ENCODE results near the gene LIMS2. TPM values are rescaled to one million over a fixed set of nuclear protein-coding genes. Genes with fewer than 3 reads are reported as not detected.

LIMS2 gene
- total RNA-seq, 1 donor from 2014 or later, result 237 TPM

DNA sequence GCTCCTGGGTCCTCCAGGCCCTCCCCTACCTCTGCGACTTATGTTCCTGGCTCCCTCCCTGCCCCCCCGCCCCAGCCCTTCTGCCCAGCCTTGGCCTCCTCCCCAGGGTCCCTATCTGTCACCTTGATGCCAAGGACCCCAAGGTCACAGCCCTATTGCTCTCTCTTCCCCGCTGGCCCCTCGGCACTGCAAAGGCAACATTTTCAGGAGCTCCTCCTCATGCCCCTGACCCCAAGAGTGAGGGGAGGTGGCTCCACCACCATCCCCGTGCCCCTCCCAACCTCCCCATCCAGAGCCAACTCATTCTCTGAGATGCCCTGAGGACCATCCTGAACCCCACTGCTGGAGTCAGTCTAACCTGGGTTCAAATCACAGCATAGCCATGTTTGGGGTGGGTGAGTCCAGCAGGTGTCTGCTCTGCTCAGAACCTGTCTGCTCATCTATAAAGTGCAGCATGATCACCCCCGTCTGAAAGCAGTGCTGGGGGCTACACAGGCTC, 11.7 kb downstream of the LIMS2 start:
- DNase-seq (no peak), ATAC-seq (ENCODE audit: poor library complexity) (no peak)
- intact Hi-C loops (cut with DNase I), result no loop called here

DNA sequence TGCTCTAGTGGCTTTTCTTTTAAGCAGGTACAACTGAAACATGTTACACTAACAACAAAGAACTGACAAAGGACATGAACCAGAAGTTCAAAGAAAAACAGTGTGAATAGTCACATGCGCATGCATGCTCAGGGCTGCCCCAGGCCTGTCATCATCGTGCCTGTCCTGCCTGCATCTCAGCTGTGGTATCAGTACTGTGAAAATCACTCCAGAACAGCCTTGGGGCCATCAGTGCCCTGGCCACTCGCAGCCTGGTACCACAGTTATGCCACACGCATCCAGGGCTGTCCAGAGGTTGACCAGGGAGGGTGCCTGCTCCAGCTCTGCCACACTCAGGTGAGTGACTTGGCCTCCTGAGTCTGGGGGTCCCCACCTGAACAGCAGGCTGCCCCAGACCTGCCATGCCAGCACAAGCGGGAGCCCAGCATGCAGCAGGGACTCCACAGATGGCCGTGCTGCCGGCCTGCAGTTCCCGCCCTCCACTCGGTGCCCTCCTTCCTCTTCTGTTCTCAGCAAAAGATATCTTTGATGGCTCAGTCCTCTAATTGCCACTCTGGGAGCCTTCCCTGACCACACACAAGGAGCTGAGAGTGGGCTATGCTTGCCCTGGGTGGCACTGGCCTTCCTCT, 12.3 kb downstream of the LIMS2 start:
- DNase-seq (no peak), ATAC-seq (ENCODE audit: poor library complexity) (peak; percentile 24)
- intact Hi-C loops (cut with DNase I), result no loop called here

DNA sequence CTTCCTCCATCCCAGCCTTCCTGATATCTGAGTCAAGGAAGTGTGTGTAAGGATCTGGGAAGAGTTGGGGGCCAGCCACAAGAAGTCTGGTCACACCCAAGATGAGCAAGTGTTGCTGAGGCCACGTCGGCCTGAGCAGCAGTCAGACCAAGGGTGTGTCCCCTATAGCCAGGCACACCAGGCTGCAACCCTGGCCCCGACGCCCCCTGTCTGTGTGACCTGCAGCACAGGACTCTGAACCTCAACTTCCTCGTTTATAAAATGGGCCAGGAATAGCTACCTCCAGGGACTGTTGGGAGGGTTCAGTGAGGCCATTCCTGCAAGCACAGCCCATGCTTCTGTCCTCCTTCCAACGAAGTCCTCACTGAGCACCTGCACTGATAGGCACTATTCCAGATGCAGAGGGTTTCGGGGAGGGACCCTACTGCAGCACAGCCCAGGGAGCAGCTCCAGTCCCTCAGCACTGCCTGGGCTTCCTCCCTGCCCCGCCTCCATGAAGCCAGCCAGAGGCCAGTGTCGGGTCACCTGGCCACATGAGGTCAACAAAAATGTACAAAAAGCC, 13.3 kb downstream of the LIMS2 start:
- intact Hi-C loops (cut with DNase I), result no loop called here
- DNase-seq (peak; percentile 76), ATAC-seq (ENCODE audit: poor library complexity) (peak; percentile 33)

DNA sequence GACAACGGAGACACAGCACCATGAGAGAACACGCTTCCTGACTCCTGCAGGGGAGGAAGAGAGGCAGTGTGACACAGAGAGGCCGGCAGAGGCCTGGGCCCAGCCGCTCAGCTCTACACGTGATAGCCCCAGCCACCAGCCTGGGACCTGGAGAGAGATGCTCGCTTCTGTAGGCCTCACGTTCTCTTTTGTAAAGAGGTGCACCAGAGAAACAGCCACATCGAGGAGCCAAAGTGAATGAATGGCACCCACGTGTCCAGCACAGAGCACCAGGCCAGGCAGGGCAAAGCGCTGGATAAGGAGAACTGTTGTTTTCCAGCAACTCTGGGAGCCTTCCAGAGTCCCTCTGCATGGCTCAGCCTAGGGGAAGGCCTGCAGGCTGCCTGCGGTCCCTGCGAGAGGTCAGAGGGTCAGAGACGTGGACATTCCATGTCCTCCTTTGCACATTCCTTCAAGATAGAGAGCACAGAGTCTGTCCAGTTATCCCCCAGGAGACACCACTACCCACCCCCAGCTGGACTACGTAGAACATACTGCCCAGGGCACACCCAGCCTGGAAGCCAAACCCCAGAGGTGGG, 14.2 kb downstream of the LIMS2 start:
- DNase-seq, result no peak
- intact Hi-C loops (cut with DNase I), result no loop called here
- no peak for ATAC-seq (ENCODE audit: poor library complexity)

DNA sequence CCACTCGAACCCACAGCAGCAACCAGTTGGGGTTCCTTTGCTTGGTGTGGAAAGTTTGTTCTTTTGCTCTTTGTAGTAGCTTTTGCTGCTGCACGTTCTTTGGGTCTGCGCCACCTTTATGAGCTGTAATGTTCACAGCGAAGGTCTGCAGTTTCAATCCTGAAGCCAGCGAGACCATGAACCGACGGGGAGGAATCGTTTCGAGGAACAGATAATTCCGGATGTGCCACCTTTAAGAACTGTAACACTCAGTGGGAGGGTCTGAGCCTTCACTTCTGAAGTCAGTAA, 15.1 kb downstream of the LIMS2 start:
- intact Hi-C loops (cut with DNase I), result no loop called here
- ATAC-seq (ENCODE audit: poor library complexity) (no peak), DNase-seq (no peak)

DNA sequence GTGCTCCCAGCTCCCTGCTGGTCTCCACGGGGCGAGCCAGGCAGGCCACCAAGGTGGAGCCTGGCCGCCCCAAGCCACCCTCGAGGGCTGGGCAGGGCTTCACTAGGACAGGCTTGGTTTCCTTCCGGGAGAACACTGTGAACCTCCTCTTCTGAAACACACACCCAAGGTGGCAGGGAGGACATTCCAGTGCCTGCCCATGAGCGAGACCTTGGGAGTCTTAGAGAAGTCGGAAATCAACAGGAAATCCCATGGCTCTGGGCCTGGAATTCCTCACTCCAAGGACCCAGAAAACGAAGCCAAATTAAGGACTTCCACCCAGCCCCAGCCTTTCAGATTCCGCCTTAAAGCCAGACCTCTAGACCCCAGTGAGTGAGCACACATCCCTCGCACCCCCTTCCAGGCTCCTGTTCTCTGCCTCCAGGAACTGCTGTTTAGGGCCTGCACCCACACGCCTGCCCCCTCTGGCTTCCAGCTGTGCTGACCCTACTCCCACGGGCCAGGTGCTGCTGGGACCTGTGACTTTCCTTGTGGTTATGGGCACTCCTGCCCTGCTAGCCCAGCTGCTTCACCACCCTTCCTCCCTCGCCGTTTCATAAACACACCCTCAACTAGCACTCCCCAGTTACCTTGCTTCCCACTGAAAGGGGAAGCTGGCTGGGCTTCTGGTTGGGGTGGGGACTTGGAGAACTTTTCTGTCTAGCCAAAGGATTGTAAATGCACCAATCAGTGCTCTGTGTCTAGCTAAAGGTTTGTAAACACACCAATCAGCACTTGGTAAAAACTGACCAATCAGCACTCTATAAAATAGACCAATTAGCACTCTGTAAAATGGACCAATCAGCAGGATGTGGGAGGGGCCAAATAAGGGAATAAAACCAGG, 15.7 kb downstream of the LIMS2 start:
- peak; percentile 26 for ATAC-seq (ENCODE audit: poor library complexity)
- peak; percentile 63 for DNase-seq
- intact Hi-C loops (cut with DNase I), result no loop called here

DNA sequence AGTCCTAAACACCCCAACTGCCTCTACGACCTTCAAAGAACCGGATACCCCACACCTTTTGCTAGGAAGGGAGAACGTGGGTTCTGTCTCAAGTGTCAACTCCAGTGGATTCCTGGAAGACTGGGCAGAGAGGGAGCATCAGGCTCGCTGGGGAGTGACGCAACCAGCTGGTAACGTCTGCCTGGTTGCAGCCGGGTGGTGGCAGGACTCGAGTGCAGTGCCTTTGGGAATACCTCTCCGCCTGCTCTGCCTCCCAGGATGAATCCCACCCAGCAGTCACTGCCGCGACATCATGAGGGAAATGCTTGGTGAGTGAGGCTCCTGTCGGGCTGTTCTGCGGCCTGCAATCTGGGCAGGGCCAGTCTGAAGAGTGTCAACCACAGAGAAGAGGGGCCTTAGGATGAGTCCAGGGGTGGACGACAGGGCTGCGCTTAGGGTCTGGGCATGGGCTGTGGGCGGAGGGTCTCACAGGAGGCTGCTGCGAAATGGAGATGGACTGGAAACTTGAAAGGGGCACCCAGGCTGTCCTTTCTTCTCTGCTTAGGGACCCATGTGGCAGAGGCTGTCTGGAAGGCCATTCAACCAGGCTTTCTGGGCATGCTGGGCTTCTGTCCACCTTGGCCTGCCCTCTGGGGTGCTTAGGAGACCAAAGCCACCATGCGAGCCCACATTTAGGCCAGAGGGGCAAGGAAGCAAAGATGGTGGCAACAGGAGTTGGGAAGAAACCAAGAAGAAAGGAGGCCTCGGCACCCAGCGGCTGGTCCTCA, 16.5 kb downstream of the LIMS2 start:
- intact Hi-C loops (cut with DNase I), result no loop called here
- no peak for ATAC-seq (ENCODE audit: poor library complexity)
- DNase-seq, result peak; percentile 51

DNA sequence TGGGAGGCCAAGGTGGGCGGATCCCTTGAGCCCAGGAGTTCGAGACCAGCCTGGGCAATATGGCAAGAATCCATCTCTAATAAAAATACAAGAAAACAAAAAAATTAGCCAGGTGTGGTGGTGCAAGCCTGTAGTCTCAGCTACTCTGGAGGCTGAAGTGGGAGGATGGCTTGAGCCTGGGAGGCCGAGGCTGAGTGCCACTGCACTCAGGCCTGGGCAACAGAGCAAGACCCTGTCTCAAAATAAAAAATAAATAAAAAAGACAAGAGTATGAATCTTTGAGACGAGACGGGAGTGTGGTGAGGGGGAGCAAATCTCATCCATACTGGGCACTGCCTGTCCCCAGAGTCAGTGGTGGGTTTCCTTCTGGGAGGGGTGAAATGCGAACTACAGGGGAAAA, 17.2 kb downstream of the LIMS2 start:
- intact Hi-C loops (cut with DNase I), result no loop called here
- DNase-seq (no peak), ATAC-seq (ENCODE audit: poor library complexity) (no peak)

DNA sequence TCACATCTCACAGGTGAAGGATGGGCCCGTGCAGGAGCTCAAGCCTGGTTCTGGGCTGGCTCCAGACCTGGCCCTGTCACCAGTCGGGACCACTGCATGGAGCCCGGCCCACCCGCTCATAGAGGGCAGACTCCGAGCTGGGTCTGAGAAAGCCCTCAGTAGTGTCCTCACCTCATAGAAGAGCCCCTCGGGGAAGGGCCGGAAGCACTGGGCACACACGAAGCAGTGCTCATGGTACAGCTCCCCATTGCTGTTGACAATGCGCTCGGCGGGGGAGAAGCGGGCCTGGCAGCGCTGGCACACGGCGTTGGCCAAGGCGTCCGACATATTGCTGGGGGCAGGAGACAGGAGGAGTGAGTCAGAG, 18.1 kb downstream of the LIMS2 start:
- DNase-seq (peak; percentile 40), ATAC-seq (ENCODE audit: poor library complexity) (no peak)
- intact Hi-C loops (cut with DNase I), result no loop called here

DNA sequence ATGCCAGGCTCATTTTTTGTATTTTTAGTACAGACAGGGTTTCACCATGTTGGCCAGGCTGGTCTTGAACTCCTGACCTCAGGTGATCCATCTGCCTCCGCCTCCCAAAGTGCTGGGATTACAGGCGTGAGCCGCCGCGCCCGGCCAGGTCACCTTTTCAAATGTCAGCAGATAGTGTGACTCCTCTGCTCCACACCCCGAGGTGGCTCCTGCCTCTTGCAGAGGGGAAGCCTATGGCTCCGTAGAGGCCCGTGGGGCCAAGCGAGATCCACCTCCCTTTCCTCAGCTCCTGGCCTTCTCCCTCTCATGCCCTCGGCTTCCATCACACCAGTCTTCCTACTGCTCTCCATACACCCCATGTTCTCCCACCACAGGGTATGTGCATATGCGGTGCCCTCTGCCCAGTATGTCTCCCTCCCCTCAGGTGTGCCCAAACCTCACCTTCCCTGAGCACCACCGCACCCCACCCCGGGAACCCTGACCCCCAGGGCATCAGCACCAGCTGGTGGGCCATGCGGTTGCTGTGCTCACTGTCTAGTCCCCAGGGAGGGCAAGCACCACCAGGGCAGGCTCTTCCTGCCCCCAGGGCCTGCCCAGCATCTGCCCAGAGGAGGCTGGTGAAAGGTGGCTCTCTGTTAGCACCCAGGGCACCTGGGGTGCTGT, 18.6 kb downstream of the LIMS2 start:
- ATAC-seq (ENCODE audit: poor library complexity) (no peak), DNase-seq (peak; percentile 39)
- intact Hi-C loops (cut with DNase I), result no loop called here

DNA sequence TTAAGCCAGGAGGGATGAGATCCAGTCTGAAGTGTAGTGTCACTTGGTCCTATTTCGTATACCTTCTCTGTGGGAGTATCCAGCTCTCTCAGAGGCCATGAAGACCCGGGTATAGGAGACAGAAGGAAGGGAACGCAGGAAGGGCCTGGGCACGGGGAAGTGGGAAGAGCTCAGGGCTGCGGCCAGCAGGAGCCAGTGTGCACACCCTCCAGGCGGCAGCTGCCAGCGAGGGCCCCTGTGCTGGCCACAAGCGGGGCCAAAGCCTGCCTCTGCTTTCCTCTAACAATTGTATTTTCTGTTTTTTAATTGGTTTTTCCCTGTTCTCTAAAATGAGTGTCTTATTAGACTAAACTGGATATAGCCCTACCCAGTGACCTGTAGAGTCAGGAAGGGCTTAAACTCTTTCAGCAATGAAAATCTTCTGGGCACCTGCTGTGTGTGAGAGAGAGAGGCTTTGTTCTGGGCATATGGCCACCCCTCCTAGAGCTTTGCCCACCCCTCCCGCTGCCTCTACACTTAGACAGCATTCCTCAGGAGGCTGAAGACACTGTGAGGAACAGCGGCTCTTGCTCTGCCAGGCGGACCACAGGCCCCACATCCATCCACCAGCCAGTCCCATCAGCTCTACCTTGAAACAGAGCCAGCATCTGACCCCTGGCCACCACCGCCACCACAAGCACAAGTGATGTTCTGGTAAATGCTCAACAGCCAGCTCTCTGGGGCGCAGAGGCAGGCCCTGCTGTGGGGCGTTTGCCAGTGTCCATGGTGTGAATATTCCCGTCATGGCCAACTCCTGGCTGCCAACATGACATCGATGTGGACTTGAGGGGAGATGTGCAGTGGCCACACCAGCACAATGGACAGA, 19.9 kb downstream of the LIMS2 start:
- intact Hi-C loops (cut with DNase I), result no loop called here
- DNase-seq (peak; percentile 77), ATAC-seq (ENCODE audit: poor library complexity) (peak; percentile 50)

DNA sequence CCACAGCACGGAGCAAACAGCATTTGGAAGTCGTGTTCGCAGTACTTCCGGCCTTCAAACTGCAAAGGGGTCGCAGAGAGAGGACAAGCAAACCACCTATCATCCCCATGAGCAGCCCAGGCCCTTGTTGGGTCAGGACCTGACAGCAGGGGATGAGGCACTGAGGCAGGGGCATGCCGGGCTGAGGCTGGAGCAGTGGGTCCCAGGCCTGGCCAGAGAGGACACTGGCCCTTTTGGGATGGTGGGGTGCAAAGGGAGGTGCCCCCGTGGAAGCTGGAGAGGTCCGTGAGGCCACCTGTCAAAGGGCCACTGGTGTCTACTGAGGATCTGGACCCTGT, 20.5 kb downstream of the LIMS2 start:
- intact Hi-C loops (cut with DNase I), result no loop called here
- DNase-seq (no peak), ATAC-seq (ENCODE audit: poor library complexity) (no peak)

DNA sequence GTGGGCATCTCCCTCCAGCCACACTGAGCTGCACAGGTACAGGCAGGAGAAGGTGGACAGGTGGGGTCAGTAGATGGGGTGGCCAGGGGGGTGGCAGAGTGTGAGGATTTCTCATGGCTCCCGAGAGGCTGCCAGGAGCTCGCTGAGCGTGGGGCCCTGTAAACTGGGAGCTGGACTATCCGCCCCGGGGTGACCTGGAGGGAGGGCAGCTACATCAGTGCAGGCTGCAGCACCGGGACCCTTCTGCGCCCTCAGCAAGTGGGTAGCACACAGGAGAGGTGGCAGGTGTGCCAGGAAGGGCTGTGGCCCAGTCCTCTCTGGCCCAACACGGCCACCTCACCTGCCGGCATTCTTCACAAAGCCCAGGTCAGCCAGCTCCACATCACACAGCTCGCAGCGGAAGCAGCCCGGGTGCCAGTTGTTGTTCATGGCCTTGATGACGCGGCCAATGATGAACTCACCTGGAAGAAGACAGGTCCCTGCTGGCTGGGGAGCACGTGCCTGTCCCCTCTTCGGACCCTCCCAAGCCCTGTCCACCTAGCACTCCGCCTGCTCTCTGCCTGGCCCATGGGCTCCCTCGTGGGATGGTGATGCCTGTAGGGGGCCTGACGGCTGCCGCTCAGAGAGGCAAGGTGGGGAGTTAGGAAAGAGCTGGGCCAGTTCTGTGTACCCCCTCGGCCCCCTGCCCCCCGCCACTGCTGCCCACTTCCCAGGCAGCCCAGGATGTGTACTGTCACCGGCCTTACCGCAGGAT, 21.1 kb downstream of the LIMS2 start:
- intact Hi-C loops (cut with DNase I), result no loop called here
- ATAC-seq (ENCODE audit: poor library complexity) (no peak), DNase-seq (peak; percentile 38)

DNA sequence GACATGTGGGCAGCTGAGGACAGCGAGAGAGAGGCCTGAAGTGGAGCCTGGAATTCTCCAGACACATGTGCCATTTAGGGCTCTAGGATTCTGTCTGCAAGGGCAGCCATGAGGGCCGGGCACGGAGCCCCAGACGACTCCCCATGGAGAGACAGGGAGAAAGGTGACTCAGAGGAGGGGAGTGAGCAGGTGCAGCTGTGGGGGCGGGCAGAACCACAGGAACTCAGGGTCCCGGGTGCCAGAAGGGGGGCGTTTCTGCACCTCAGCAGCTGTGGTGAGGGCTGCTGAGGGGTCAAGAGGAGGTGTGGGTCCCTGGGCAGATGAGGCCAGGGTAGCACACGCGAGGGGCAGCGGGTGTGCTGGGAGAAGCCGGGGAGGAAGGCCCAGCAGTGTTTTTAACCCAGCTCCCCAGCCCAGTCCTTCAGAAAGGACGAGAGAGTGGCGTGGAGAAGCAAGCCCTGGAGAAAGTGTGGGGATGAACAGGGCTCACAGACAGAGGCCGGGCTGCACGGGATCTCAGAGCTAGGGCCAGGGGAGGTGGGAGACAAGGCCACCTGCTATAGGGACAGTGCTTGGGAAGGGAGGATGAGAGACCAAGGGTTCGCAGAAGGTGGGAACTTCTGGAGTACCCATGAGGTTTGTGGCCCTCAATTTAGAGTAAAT, 21.8 kb downstream of the LIMS2 start:
- intact Hi-C loops (cut with DNase I), result no loop called here
- DNase-seq, result peak; percentile 47
- no peak for ATAC-seq (ENCODE audit: poor library complexity)

DNA sequence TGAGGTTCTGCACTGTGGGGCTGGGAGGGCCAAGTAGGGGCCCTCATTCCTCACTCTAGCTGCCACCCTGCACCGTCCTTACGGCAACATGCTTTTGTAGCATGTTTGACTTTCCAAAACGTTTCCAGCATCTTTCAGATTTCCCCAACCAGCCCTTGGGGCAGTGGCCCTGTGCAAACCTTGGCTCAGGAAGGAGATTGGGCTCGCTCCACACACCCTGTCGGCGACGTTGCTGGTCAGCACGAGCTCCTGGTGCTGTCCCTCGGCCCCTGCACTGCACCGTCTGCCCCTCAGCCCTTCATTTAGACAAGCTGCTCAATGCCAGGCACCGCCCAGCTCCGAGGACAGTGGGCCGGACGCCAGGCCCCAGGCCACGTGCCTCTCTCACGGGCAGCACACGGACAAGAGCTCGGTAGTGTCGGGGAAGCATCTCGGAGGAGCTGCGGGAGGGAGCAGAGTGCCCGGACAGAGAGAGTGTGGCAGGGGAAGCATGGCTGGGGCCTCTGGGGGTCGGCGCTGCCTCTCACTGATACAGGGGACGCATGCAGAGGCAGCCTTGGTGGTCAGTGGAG, 22.5 kb downstream of the LIMS2 start:
- ATAC-seq (ENCODE audit: poor library complexity), result no peak
- DNase-seq, result peak; percentile 26

DNA sequence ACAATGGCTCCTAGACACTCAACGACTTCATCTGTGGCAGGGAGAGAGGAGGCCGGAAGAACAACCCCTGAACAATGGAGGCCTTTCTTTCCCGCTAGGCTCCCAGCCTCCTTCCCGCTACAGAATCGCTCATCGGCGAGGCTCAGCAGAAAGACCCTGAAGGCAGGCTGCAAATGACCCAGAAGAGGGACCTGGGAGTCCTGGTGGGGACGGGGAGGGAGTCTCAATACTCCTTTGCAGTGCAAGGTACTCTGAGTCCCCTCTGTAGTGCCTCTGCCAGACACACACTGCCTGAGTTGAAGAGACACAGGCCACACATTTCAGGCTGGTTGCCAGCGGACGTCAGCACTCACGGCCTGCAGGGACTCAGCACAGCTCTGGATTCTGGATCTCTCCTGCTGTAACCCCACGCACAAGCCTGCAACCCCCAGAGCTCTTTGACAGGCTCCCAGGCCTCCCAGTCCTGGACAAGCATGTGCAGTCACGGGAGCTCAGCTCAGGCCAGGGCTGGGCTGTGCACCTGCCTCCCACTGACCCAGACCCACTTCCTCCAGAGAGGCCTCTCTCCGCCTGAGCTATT, 23.3 kb downstream of the LIMS2 start:
- peak; percentile 82 for ATAC-seq (ENCODE audit: poor library complexity)
- peak; percentile 96 for DNase-seq
- intact Hi-C loops (cut with DNase I), result no loop called here

More for the DNA sequence above, 22.5 kb downstream of the LIMS2 start:
- intact Hi-C loops (cut with DNase I), result no loop called here
